Measurements from ENCODE around the gene NME9. TPM values are rescaled to one million over a fixed set of nuclear protein-coding genes. Genes with fewer than 3 reads are reported as not detected.

The NME9 gene
- total RNA-seq, 6 experiments from 2014 or later, result not detected

DNA sequence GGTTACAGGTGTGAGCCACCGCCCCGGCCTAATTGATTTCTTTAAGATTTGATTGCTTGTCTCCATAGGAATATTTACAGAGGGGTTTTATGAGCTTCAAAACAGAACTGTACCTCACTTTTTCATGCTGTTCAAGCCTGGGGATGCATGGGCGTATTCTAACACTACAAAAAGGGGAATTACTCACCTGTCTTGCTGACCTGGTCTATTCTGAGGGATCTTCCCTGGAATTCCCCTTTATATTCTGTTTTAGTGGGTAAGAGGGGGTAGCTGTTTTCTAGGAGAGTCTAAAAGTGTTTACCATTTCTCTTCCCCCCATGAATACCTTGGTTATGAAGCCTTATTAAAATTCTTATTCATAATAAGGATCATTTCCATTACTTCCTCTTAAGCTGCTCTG is 48.1 kb downstream of the NME9 start:
- no peaks in the 10 kb centered on the region; the same call in 1 of the 2 replicates for H3K27me3 Mint-ChIP-seq (ENCODE audit: insufficient read depth)
- TF ChIP-seq, protein P1, sequence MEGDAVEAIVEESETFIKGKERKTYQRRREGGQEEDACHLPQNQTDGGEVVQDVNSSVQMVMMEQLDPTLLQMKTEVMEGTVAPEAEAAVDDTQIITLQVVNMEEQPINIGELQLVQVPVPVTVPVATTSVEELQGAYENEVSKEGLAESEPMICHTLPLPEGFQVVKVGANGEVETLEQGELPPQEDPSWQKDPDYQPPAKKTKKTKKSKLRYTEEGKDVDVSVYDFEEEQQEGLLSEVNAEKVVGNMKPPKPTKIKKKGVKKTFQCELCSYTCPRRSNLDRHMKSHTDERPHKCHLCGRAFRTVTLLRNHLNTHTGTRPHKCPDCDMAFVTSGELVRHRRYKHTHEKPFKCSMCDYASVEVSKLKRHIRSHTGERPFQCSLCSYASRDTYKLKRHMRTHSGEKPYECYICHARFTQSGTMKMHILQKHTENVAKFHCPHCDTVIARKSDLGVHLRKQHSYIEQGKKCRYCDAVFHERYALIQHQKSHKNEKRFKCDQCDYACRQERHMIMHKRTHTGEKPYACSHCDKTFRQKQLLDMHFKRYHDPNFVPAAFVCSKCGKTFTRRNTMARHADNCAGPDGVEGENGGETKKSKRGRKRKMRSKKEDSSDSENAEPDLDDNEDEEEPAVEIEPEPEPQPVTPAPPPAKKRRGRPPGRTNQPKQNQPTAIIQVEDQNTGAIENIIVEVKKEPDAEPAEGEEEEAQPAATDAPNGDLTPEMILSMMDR (IDR thresholded peaks at IDR 0.05), result no peak
- H3K9me3 Mint-ChIP-seq, result no peaks in the 10 kb centered on the region
- H3K4me1 Mint-ChIP-seq (ENCODE audit: low read depth), result no peaks in the 10 kb centered on the region
- DNase-seq, result no peak
- no peaks in the 10 kb centered on the region; the same call in 1 of the 2 replicates for H3K36me3 Mint-ChIP-seq (ENCODE audit: low read depth)
- H3K27ac Mint-ChIP-seq, result no peak overlapping the region
- no peak overlapping the region for H3K4me3 Mint-ChIP-seq

DNA sequence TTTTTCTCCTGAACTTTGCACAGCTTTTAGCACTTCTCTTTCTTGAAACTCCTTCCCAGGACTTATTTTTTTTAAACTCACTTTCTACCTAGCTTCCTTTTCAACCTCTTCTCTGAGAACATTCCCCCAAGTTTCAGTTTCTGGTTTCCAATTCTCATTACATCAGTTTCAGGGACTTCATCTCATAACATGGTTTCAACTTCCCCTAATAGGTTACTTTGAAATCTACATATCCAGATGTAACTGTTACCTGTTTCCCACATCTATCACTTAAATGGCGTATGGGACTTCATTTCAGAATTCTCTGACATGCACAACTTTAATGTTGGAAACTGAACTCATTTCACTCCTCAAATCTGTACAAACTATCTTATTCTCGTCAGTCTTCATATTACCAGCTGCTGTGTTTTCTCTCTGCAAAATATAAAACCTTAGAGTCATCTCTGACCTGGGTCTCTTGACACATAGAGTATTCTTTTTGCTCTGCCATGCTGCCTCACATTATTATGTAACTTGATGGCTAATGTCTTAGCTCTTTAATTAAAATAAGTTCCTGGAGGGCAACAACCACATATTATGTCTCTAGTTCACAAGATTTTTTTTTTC is 58.4 kb downstream of the NME9 start:
- Mint-ChIP-seq H3K4me3 (no peak overlapping the region), H3K27ac (no peak overlapping the region; the same call in 1 of the 2 replicates), H3K9me3 (no peaks in the 10 kb centered on the region), H3K36me3 (ENCODE audit: low read depth) (peaks cover 10% of the 10 kb centered on the region; the same call in 1 of the 2 replicates), H3K27me3 (ENCODE audit: insufficient read depth) (no peaks in the 10 kb centered on the region), H3K4me1 (ENCODE audit: low read depth) (no peaks in the 10 kb centered on the region)
- DNase-seq, result no peak
- TF ChIP-seq, protein P1 (IDR thresholded peaks at IDR 0.05), result no peak

DNA sequence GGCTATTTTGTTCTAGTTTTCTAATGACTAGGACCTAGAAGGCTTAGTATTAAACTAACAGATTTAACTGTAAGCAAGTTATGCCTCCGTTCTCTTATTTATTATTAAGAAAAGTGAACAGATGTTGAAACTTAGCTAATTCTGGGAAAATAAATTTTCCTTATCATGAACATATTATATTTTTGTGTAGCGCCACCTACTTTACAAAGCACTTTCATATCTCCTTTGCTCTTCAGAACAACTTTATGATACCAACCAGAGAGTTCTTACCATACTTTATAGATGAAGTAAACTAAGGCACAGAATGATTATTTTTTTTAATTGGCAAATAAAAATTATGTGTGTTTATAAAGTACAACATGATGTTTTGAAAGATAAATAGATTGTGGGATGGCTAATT is 59.4 kb downstream of the NME9 start:
- Mint-ChIP-seq H3K4me1 (ENCODE audit: low read depth) (no peaks in the 10 kb centered on the region), H3K36me3 (ENCODE audit: low read depth) (peaks cover 14% of the 10 kb centered on the region; the same call in 1 of the 2 replicates), H3K9me3 (no peaks in the 10 kb centered on the region), H3K4me3 (no peak overlapping the region), H3K27me3 (ENCODE audit: insufficient read depth) (no peaks in the 10 kb centered on the region), H3K27ac (no peak overlapping the region)
- TF ChIP-seq, protein P1 (IDR thresholded peaks at IDR 0.05), result peak; percentile 58
- no peak for DNase-seq

DNA sequence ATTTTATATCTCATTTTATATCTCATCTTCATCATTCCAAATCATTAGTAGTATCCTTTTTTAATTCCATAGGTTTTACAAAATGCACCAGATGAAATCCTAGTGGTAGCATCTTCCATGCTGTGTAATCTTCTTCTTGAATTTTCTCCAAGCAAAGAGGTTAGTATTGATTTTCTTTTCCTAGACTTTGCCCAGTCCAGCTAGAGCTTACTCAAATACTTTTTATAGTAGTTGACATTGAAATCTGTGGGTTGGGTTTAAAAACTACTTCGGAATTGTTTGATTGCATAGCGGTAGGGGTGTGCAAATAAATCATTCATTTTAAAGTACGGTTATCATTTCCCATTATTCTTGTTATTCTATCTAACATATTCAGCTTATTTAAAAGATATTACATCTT is 62.6 kb downstream of the NME9 start:
- TF ChIP-seq, protein P1 (IDR thresholded peaks at IDR 0.05), result no peak
- Mint-ChIP-seq H3K9me3 (no peaks in the 10 kb centered on the region), H3K4me1 (ENCODE audit: low read depth) (no peaks in the 10 kb centered on the region), H3K36me3 (ENCODE audit: low read depth) (0 out of 2 replicates have a peak, but pooled peaks cover 4% of the 10 kb centered on the region), H3K27ac (no peak overlapping the region), H3K27me3 (ENCODE audit: insufficient read depth) (no peaks in the 10 kb centered on the region), H3K4me3 (no peak overlapping the region)
- DNase-seq, result no peak

DNA sequence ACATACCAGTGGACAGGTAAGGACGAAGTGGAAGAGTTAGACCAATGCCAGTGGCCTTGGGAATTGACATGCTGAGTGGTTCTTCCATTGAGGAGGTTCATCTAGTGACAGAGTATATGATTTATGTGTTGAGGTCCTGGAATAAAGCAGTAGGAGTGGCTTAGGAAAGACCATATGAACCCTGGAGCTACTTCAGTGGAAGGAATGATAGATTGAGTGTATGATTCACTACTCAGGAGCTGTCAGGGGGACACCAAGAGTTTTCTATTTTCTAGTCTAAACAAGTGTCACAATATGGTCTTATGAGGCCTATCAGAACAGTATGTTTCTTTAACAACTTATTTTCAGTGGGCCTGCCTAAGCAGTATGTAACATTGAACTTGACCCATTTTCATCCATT is 63.9 kb downstream of the NME9 start:
- H3K9me3 Mint-ChIP-seq, result no peaks in the 10 kb centered on the region

More for the DNA sequence above, 63.9 kb downstream of the NME9 start:
- no peaks in the 10 kb centered on the region for H3K4me1 Mint-ChIP-seq (ENCODE audit: low read depth)
- H3K36me3 Mint-ChIP-seq (ENCODE audit: low read depth), result 0 out of 2 replicates have a peak, but pooled peaks cover 4% of the 10 kb centered on the region
- no peak overlapping the region for H3K27ac Mint-ChIP-seq
- DNase-seq, result no peak
- H3K27me3 Mint-ChIP-seq (ENCODE audit: insufficient read depth), result no peaks in the 10 kb centered on the region; the same call in 1 of the 2 replicates
- TF ChIP-seq, protein P1 (IDR thresholded peaks at IDR 0.05), result no peak
- H3K4me3 Mint-ChIP-seq, result no peak overlapping the region
